Upper lobe of right lung (tissue), 1 donor: ENCODE results near the gene OBSL1. TPM values are rescaled to one million over a fixed set of nuclear protein-coding genes. Genes with fewer than 3 reads are reported as not detected.

Experiments
- ATAC-seq: fragments of 200-7000 bp; cut with Tn5 transposase; one replicate; pipeline ENCODE4 v1.9.1; 2020; ENCODE audit warnings: mild to moderate bottlenecking, moderate library complexity
- DNase-seq: peaks from one replicate; pipeline ENCODE4 v3.0.0-alpha.2; 2020
- H3K27ac ChIP-seq: fragments of 200-600 bp; one replicate; pipeline ENCODE4 v1.8.0; 2022
- H3K27me3 ChIP-seq: fragments of 200-600 bp; one replicate; pipeline ENCODE4 v1.8.0; 2022; ENCODE audit warnings: mild to moderate bottlenecking
- H3K36me3 ChIP-seq: fragments of 200-600 bp; one replicate; pipeline ENCODE4 v1.8.0; 2022
- H3K4me1 ChIP-seq: fragments of 200-600 bp; one replicate; pipeline ENCODE4 v1.8.0; 2022
- H3K4me3 ChIP-seq: fragments of 200-600 bp; one replicate; pipeline ENCODE4 v1.8.0; 2022; ENCODE audit warnings: mild to moderate bottlenecking
- H3K9me3 ChIP-seq: fragments of 200-600 bp; one replicate; pipeline ENCODE4 v1.8.0; 2022
- intact Hi-C: fragments of 100-400 bp; cut with DNase I; formaldehyde crosslinking; loops from one replicate; pipeline ENCODE4 v1.11.0; 2022
- total RNA-seq: library from RNA; stranded (reverse); fragmentation: NEBNext Ultra II Directional; extraction: Animal tissue kit (Norgen Biotek cat#: 25700); gene quantifications from one replicate; pipeline ENCODE4 v1.2.1, GENCODE V29; 2021
- TF ChIP-seq, protein P1 (sequence below): fragments of 200-600 bp; IDR thresholded peaks from one replicate; pipeline ENCODE4 v1.8.0; 2022; ENCODE audit warnings: antibody characterized with exemption
- donor health status: DM: no; HTN: yes; CAD: no; lungs with severe emphysema.

The OBSL1 gene
- total RNA-seq, 1 donor from 2014 or later = 72.8 TPM

GRCh38 chr2:219563271-219563928, 7.9 kb downstream of the OBSL1 start:
- ATAC-seq = no peak
- intact Hi-C loops = no loop called here
- Histone ChIP-seq H3K27ac (no peak overlapping the region), H3K4me1 (no peaks in the 10 kb centered on the region), H3K27me3 (no peaks in the 10 kb centered on the region), H3K36me3 (no peaks in the 10 kb centered on the region), H3K9me3 (no peaks in the 10 kb centered on the region), H3K4me3 (no peak overlapping the region)
- TF ChIP-seq, protein P1, sequence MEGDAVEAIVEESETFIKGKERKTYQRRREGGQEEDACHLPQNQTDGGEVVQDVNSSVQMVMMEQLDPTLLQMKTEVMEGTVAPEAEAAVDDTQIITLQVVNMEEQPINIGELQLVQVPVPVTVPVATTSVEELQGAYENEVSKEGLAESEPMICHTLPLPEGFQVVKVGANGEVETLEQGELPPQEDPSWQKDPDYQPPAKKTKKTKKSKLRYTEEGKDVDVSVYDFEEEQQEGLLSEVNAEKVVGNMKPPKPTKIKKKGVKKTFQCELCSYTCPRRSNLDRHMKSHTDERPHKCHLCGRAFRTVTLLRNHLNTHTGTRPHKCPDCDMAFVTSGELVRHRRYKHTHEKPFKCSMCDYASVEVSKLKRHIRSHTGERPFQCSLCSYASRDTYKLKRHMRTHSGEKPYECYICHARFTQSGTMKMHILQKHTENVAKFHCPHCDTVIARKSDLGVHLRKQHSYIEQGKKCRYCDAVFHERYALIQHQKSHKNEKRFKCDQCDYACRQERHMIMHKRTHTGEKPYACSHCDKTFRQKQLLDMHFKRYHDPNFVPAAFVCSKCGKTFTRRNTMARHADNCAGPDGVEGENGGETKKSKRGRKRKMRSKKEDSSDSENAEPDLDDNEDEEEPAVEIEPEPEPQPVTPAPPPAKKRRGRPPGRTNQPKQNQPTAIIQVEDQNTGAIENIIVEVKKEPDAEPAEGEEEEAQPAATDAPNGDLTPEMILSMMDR = no peak
- DNase-seq = no peak

DNA sequence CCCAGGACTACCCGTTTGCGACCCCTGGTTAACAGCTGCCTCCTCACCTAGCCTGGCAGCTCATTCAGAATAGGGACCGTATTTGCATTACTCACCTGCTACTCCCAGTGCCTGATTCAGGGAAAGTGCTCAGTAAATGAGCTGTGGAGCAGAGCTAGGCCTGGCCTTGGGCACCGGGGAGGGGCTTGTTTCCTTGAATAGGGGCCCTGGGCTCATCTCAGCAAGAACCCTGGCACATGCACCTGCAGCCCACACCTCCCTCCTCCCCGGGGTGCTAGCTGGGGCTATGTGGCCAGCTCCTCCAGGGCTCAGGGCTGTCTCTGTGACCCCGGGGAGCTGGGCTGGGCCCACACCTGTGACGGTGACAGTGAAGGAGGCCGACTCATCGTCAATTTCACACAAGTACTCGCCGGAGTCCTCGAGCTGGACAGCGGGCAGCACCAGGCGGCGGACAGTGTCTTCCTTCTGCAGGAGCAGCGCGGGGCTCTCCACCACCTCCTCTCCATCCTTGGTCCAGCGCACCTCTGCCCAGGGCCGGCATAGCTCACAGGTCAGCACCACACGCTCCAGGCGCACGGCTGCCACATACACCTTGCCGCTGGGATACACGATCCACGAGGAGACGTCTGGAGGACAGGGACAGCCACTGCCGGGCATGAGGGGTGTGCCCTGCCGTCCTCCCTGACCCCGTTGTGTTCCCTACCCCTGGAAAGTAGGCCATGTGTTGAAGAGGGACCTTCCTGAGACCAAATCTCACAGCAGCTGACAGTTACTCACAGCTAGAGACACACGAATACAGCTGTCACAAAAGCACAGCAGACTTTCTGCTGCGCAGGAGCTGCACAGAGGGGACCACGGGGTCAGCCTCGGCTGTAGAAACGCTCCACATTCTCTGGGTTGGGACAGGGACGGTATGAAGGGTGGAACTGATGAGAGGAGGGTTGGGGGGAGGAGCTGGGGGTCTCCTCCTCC, 9.0 kb downstream of the OBSL1 start:
- intact Hi-C loops = no loop called here
- peak; percentile 51 for DNase-seq

DNA sequence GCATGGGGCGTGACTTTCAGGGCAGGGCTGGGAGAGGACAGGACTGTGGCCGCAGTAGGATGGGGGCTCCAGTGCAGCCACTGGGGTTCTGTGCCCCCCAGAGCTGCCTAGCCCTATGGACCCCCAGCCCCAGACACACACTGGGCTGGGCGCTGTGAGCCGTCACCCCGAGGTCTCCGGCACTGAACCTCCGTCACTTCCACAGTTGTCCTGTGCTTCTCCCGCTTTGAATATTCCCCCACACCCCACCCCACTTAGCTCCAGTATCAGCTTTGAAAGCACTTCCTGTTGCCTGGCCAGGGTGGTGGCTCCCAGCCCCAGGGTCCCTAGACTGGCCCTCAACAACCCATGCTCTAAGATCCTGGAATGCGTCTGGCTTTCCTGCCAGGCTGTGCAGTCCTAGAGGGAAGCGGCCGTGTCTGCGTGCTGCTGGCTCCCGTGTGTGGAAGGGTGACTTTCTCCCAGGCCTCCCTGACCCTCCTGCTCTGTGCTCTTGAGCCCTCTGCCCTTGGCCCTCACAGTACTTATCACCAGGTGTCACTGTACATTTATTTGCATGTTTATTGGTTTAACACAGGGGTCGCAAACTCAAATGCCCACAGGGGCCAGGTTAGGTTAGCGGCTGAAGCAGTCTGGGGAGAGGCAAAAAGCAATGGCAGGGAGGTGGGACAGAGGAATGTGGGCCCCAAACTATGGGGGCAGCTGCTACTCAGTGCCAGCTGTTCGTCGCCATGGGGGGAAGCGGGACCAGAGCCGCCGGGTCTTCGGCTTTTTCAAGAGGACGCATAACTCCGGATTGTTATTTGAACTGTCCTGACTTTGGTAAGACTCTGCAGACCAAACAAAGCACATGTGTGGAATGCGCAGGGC, 9.9 kb downstream of the OBSL1 start:
- no peak for DNase-seq

More for the DNA sequence above, 9.0 kb downstream of the OBSL1 start:
- H3K9me3 ChIP-seq = no peaks in the 10 kb centered on the region
- no peaks in the 10 kb centered on the region for H3K4me1 ChIP-seq
- H3K27ac ChIP-seq = no peak overlapping the region
- ATAC-seq = no peak
- TF ChIP-seq, protein P1 = no peak
- H3K27me3 ChIP-seq = no peaks in the 10 kb centered on the region
- H3K36me3 ChIP-seq = no peaks in the 10 kb centered on the region
- no peak overlapping the region for H3K4me3 ChIP-seq

GRCh38 chr2:219560893-219561178, 10.5 kb downstream of the OBSL1 start:
- intact Hi-C loops = no loop called here
- Histone ChIP-seq H3K4me3 (no peak overlapping the region), H3K27me3 (no peaks in the 10 kb centered on the region), H3K9me3 (no peaks in the 10 kb centered on the region), H3K27ac (no peak overlapping the region), H3K4me1 (no peaks in the 10 kb centered on the region), H3K36me3 (no peaks in the 10 kb centered on the region)
- TF ChIP-seq, protein P1 = no peak
- ATAC-seq (no peak), DNase-seq (no peak)

More for the DNA sequence above, 9.9 kb downstream of the OBSL1 start:
- Histone ChIP-seq H3K9me3 (no peaks in the 10 kb centered on the region), H3K27ac (no peak overlapping the region), H3K27me3 (no peaks in the 10 kb centered on the region), H3K4me1 (no peaks in the 10 kb centered on the region), H3K4me3 (no peak overlapping the region), H3K36me3 (no peaks in the 10 kb centered on the region)
- TF ChIP-seq, protein P1 = no peak
- ATAC-seq = peak; percentile 59
- intact Hi-C loops = no loop called here

GRCh38 chr2:219560037-219560892, 11.1 kb downstream of the OBSL1 start:
- Histone ChIP-seq H3K27me3 (no peaks in the 10 kb centered on the region), H3K4me3 (no peak overlapping the region), H3K4me1 (no peaks in the 10 kb centered on the region), H3K9me3 (no peaks in the 10 kb centered on the region), H3K27ac (no peak overlapping the region), H3K36me3 (no peaks in the 10 kb centered on the region)
- intact Hi-C loops = no loop called here
- TF ChIP-seq, protein P1 = peak; percentile 81
- ATAC-seq = peak; percentile 31
- DNase-seq = no peak
